Kidney glomerular epithelial cell (primary cell): ENCODE results near the gene USH2A.

Experiments used
- DNase-seq: peaks from one replicate; lab custom pipeline; 2025; lab: John Stamatoyannopoulos, UW

The USH2A gene

GRCh38 chr1:215958841-215959240, 464.4 kb downstream of the USH2A start:
- no peak for DNase-seq

- DNase-seq: no peak
These were observed 465.6 kb downstream of the USH2A start for GRCh38 chr1:215957663-215958062.

DNA sequence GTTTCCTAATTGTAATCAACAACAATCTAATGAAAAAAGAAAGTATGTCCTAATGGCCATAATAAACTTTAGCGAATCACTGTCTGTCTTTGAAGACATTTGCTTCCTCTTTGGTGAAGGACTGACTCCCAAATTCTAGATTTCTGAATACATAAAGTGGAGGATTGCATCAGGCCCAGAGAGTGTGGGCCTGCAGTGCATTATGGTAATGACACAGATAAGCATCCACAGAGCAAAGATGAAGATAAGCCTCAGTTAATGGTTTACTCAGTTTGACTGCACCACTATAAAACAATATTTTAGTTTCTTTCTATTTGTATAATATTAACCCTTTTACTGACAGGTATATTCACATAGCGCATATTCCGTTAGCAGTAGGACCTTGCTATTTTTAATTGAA, 490.7 kb downstream of the USH2A start:
- DNase-seq: no peak

- DNase-seq: no peak
These were observed 496.6 kb downstream of the USH2A start for GRCh38 chr1:215926670-215927069.

DNA sequence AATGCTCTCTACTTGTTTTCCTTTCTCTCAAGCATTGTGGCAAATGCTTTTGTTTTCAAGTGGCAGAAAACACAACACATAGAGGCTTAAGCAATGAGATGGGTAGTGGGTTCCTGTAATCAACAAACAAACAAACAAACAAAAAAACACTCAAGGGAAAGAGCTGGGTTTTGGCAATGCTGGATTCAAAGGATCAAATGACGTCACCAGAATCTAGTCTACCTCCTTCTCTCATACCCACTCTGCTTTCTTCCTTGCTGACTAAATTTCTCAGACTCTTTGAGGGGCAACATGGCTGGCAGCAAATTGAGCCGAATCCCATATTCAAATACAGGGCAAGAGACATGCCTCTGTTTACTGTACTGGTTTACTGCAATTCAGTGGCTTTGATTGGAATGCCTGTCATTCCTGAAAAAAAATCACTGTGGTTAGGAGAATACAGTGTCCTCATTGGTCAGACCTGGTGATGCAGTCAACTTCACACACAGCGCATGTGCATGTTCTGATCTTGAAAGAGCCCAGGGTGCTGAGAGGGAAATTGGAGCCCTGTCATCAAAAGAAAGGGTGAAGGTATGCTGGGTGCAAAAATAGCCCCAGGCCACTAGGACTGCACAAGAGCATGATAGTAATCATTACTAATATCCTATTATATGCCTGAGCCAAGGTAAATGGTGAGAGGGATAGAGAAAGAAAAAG, 500.0 kb downstream of the USH2A start:
- no peak for DNase-seq

- DNase-seq: no peak
These were observed 511.8 kb downstream of the USH2A start for GRCh38 chr1:215911406-215911968.

GRCh38 chr1:215905493-215906115, 517.6 kb downstream of the USH2A start:
- no peak for DNase-seq

DNA sequence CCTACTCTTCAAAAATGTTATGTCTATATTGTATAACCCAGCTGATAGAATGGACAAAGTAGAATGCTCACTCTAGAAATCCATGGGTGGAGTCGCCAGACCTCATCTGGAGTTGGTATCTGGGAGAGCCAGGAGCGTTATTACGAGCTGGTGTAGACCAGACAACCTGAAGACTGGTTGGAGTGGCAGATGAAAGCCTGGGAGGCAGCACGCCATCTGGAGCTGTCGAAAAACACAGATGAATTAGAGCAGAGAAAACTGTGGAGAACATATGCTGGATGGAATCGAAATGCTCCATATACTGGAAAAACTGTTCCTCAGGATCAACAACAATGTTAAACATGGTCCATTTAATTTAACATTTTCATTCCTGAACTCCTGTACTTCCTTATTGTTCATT, 522.6 kb downstream of the USH2A start:
- DNase-seq: no peak

DNA sequence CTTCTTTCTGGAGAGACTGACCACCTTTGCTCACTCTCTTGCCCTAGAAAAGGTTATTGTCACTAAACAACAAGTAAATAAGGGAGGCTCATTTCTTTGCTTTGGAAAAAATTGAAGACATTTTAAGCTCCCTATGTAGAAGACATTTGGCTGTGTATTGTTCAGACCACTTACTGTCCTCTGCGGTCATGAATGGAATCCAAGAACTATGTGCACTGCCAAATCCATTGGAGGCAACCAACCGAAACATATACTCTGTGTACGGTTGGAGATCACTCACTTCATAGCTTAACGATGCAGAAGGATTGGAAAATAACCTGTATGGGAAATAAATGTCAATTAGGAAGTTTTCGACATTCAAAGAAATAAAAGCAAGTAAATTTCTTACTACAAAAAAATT, 523.3 kb downstream of the USH2A start:
- DNase-seq: peak; percentile 6

DNA sequence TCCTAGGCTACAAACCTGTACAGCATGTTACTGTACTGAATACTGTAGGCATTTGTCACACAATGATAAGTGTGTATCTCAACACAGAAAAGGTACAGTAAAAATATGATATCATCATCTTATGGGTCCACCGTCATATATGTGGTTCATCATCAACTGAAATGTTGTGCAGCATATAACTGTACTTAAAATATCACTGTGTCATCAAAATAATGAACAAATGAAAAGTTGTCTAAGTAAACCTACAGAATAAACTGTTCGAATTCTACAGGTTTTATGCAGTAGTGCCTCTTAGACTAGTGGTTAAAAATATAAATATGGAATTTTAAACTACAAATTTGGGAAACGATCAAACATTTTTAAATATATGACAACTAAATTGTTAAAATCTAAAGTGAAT, 527.4 kb downstream of the USH2A start:
- no peak for DNase-seq

DNA sequence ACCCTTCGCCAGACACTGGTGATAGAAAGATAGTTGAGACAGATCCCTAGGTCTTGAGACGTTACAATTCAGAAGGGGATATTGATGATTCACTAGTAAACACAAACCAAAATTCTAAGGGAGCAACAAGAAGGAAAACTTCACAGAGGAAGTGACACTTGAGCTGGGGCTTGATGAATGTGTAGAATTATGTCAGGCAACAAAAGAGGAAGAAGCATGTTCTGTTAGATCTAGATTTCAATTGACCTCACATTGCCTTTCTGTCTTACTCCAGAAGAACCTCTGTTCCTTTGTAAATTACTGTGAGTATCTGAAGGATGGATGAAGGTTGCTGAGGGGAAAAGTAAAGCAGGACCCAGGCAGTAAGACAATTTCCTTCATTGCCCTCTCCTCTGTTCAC, 528.0 kb downstream of the USH2A start:
- DNase-seq: no peak

DNA sequence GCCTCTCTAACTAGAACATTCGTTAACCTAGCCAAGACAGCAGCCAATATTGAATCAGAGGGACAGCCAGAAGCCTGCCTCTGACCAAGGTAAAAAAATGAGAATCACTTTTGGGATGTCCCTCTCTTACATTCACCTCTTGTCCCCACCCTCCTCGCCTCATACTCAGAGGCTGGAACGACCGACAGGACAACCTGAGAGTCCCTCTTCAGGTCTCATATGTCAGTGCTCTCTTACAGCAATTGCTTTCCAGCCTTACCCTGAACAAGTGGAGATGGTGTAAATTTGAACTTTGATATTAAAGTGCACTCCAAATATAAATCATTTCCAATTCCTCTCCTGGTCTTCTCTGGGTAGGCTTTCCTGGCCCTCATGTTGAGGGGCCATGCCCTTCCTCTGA, 528.6 kb downstream of the USH2A start:
- DNase-seq: no peak

DNA sequence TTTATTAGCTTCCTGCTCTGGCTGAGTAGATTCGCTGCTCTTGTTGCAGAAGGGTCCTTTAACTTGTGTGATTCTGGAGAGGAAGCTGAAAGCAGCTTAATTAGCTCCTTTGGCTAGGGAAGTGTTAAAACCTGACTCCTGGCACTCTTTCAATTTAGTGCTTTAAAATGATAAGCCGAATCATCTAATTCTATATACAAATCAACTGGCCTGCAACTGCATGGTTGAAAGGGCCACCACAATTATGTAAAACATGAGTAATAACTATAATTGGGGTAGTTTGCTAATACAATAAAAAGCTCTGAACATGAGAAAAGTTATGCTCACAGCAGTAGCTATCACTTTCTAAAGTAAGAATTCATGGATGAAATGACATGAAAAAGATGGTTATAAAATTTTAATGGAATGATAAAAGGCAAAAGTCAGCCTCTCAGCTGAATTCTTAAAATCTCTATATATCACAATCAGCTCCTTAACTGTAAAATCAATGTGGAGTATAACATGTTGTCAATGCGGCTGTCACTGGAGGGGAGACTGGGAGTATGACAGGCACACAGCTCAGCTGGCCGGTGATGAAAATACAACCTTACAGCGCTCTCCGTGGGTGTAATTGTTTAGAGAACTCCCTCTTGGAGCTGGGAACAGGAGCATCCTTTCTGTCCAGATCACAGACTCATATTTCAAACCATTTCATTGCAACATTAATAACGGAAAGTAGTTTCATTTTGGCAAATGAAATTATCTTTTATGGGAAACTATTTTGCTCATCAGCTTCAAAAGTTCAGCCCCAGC, 531.8 kb downstream of the USH2A start:
- DNase-seq: no peak

- DNase-seq: no peak
These were observed 532.8 kb downstream of the USH2A start for GRCh38 chr1:215890438-215890837.

DNA sequence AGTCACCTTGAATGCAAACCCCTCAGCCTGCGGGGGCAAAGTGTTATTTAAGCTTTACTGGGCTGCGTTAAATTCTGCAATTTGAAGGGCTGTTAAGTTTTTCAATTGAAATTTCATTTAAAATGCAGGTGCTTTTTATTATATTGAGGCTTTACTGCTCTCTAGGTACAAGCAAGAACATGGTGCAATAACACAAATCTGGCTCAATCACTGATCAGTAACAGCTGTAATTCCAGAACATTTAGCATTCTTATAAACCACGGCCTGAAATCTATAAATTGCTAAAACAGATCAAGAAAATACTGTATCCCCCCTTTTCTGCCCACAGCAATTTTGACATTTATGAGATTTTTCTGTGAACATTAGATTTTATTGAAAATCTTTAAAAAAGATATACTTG, 533.4 kb downstream of the USH2A start:
- DNase-seq: no peak

DNA sequence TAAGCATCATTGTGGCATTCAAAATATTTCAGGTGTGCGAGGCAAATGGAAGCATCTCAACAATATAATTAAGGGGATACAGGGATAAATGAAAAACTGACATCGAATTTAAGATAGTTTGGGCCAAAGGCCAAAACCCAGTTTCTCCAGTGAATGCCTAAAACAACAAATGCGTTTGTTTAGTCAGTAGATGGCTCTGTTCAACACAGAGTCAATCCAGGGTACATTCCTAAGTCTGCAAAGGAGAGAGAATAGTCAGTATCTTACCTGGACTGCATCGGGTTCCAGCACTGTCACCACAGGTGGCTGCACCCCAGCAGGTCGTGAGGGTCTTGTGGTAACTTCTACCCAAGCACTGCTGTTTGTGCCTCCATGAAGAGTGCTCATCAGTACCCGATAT, 535.1 kb downstream of the USH2A start:
- no peak for DNase-seq

GRCh38 chr1:215887627-215888026, 535.6 kb downstream of the USH2A start:
- DNase-seq: no peak

GRCh38 chr1:215883004-215883403, 540.2 kb downstream of the USH2A start:
- no peak for DNase-seq

GRCh38 chr1:215878843-215879242, 544.4 kb downstream of the USH2A start:
- DNase-seq: no peak

DNA sequence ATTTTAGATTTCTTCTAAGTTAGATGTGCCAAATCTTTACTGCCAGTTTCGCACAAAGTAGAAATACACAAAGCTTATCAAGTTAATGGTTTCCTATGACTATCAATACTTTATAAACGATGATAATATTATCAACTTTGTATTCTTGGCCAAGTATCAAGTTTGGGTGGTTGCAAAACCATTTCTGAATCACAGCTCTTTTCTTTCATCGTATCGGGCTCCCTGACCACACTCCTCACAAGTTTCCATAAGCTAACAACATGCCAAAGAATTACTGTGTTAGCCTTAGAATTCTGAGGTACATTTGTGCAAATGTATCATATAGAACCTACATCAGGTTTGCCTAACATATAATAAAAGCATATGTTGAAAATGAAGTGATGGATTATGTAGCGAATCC, 545.1 kb downstream of the USH2A start:
- no peak for DNase-seq

DNA sequence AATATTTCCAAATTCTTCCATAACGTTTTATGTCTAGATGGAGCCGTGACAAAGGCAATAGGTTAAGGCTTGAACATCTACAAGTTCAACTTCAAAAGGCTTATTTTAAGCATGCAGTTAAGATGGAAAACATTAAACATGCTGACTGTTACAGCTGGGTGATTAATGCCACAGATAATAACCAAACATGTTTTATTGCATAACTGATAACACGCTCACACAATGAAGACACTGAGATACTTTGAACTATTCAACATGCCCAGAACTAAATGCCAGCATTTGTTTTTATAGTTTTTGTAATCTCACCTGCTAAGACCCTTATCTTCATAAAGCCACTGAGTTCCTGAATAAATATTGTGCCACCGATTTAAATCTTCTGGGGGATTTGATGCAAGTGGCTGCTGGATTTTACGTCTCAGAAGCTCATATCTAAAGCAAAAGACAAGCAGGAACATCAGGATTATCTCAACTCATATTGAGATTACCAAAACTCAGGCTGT, 545.7 kb downstream of the USH2A start:
- no peak for DNase-seq

DNA sequence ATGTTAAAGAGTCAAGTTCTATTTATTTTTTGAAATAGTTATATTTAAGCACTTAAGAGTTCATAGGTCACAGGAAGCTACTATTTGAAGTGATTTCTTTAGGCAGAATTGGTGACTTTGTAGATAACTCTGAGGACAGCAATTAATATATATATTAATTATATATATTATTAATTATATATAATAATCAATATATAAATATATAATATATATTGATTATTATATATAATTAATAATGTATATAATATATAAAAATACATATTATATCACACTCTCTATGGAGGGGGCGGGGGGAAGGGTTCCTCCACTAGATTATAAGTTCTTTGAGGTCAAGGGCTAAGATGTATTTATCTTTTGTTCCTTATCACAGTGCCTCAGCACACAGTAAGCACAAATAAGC, 547.5 kb downstream of the USH2A start:
- DNase-seq: no peak

DNA sequence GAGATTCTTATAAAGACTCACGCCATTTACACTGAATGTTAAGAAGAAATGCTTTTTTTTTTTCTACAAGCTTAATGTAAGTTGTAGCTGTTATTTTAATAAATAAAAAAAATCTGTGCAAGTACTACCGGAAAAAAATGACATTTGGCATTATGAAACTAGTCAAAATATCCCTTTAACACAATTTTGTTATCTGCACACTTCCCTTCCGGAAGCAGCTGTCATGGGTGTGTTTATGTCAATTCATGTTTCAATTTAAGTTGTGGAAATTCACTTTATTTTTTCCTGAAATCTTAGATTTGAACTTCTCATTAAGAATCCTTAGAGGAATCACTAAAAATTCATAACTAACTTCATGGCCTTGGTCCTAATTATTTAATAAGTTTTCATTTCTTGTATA, 548.0 kb downstream of the USH2A start:
- no peak for DNase-seq
